Aorta (tissue), 5 donors: Measurements from ENCODE around the gene KCNMA1. TPM values are rescaled to one million over a fixed set of nuclear protein-coding genes. Genes with fewer than 3 reads are reported as not detected.

Source experiments
- ATAC-seq: fragments of 200-7000 bp; cut with Tn5 transposase; one replicate; pipeline ENCODE4 v1.9.1; 2022; ENCODE audit warnings: moderate library complexity; ENCODE audit not compliant: low FRiP score
- DNase-seq, 2 donors: peaks; one replicate each; pipeline ENCODE4 v3.0.0-alpha.2; 2020
- H3K27ac ChIP-seq, 2 donors: one replicate each; pipeline ENCODE4 v1.5.1; 2013; ENCODE audit warnings: low read length in 2 of 2, mild to moderate bottlenecking in 2 of 2, moderate library complexity in 2 of 2, control low read depth in 1 of 2, inconsistent platforms in 1 of 2, low read depth in 1 of 2
- H3K27me3 ChIP-seq, 2 donors: one replicate each; pipeline ENCODE4 v1.6.1; 2013; ENCODE audit warnings: control low read depth in 1 of 2, low read length in 1 of 2, mild to moderate bottlenecking in 1 of 2, moderate library complexity in 1 of 2; ENCODE audit not compliant: insufficient read depth in 2 of 2, control insufficient read depth in 1 of 2
- H3K36me3 ChIP-seq, 2 donors: one replicate each; pipeline ENCODE4 v1.6.1; 2013; ENCODE audit warnings: control low read depth in 1 of 2, low read length in 1 of 2, mild to moderate bottlenecking in 1 of 2; ENCODE audit not compliant: insufficient read depth in 2 of 2, control insufficient read depth in 1 of 2
- H3K4me1 ChIP-seq, 2 donors: one replicate each; pipeline ENCODE4 v1.6.1; 2013; ENCODE audit warnings: low read length in 2 of 2, control low read depth in 1 of 2, mild to moderate bottlenecking in 1 of 2, moderate library complexity in 1 of 2; ENCODE audit not compliant: insufficient read depth in 2 of 2, control insufficient read depth in 1 of 2
- H3K4me3 ChIP-seq, 2 donors: one replicate each; pipeline ENCODE4 v1.5.1; 2013; ENCODE audit warnings: low read length in 2 of 2, control low read depth in 1 of 2, mild to moderate bottlenecking in 1 of 2
- H3K9me3 ChIP-seq: one replicate; pipeline ENCODE4 v1.6.1; 2013; ENCODE audit warnings: mild to moderate bottlenecking, low read length; ENCODE audit not compliant: control insufficient read depth
- WGBS, 2 donors: extraction: QIAGEN DNeasy Blood & Tissue Kit; methylation state at CpG; one replicate each; pipeline ENCODE4 v1.1.7; 2013; 5-methylcytosine and 5-hydroxymethylcytosine counted together
- intact Hi-C, 2 donors: fragments of 100-400 bp; cut with DNase I; formaldehyde crosslinking; loops; one replicate each; pipeline versions ENCODE4 v1.14.2 to v1.15.0; 2022
- polyA plus RNA-seq, 2 donors: library from polyadenylated mRNA; stranded (reverse); fragments of 200-250 nt; gene quantifications; one replicate each; pipeline ENCODE4 v1.2.3, GENCODE V29; 2013
- total RNA-seq, 2 donors: library from RNA; stranded (reverse); fragmentation: NEBNext Ultra II Directional; extraction: Animal tissue kit (Norgen Biotek cat#: 25700); gene quantifications; one replicate each; pipeline ENCODE4 v1.2.1, GENCODE V29; 2021
- donor health status: healthy with polysubstance abuse.
- donor health status: Bipolar disorder and iron deficiency.
- donor health status: DM: no; HTN: no; CAD: no.
- donor health status: DM: no; HTN: no; CAD: no.
- donor health status: DM: yes; HTN: yes; CAD: no.

The KCNMA1 gene
- total and polyA plus RNA-seq, 4 donors = 36.8 to 163 (median 125) TPM

- no peak overlapping the region for H3K4me3 ChIP-seq
- no peaks in the 10 kb centered on the region for H3K27me3 ChIP-seq
- intact Hi-C loops = no loop called here
- 83 to 85% methylated on average over 10 of the region's 10 CpGs for WGBS, 2 donors
- no peaks in the 10 kb centered on the region for H3K4me1 ChIP-seq
- H3K9me3 ChIP-seq = no peaks in the 10 kb centered on the region
- ATAC-seq (no peak), DNase-seq (no peak)
- no peak overlapping the region for H3K27ac ChIP-seq
- H3K36me3 ChIP-seq = peaks cover 0 to 4% of the 10 kb centered on the region in 2 donors
Measured at GRCh38 chr10:76974017-76974691, 663.5 kb downstream of the KCNMA1 start.

GRCh38 chr10:76973091-76974016, 664.3 kb downstream of the KCNMA1 start:
- H3K4me3 ChIP-seq = no peak overlapping the region
- ATAC-seq = no peak
- no peaks in the 10 kb centered on the region for H3K9me3 ChIP-seq
- peaks cover 0 to 8% of the 10 kb centered on the region in 2 donors for H3K36me3 ChIP-seq
- H3K4me1 ChIP-seq = no peaks in the 10 kb centered on the region
- no peaks in the 10 kb centered on the region for H3K27me3 ChIP-seq
- 58 to 66% methylated on average over 10 of the region's 10 CpGs for WGBS, 2 donors
- intact Hi-C loops = no loop called here
- H3K27ac ChIP-seq = no peak overlapping the region
- DNase-seq = no peak

DNA sequence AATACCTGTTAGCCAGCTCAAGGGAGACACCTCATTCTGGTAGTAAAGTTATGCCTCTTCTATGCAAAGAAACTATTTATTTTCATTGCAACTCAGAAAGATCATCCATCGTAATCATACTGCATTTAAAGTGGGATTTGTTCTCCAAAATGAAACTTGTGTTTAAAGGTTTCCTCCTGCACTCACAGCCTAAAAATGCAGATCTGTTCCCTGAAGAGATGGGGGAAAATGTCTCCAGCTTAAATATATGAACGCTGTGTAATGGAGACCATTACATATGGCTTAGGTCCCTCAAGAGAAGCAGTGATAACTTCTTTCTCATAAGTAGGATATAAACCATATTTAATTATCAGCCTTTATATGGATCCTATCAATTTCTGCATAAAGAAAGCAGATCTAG, 665.1 kb downstream of the KCNMA1 start:
- 91% methylated on average over 2 of the region's 2 CpGs for WGBS, 2 donors

GRCh38 chr10:76971547-76972170, 665.9 kb downstream of the KCNMA1 start:
- ATAC-seq = no peak
- Histone ChIP-seq H3K4me3 (no peak overlapping the region), H3K27me3 (no peaks in the 10 kb centered on the region), H3K27ac (no peak overlapping the region), H3K36me3 (peaks cover 2 to 6% of the 10 kb centered on the region in 2 donors), H3K4me1 (no peaks in the 10 kb centered on the region), H3K9me3 (no peaks in the 10 kb centered on the region)
- no peak for DNase-seq
- WGBS, 2 donors = 94% methylated on average over 8 of the region's 8 CpGs
- intact Hi-C loops = no loop called here

More for the DNA sequence above, 665.1 kb downstream of the KCNMA1 start:
- Histone ChIP-seq H3K27me3 (no peaks in the 10 kb centered on the region), H3K4me1 (no peaks in the 10 kb centered on the region), H3K36me3 (peaks cover 1 to 6% of the 10 kb centered on the region in 2 donors), H3K27ac (no peak overlapping the region), H3K4me3 (no peak overlapping the region), H3K9me3 (no peaks in the 10 kb centered on the region)
- DNase-seq (no peak), ATAC-seq (no peak)
- intact Hi-C loops = no loop called here

DNA sequence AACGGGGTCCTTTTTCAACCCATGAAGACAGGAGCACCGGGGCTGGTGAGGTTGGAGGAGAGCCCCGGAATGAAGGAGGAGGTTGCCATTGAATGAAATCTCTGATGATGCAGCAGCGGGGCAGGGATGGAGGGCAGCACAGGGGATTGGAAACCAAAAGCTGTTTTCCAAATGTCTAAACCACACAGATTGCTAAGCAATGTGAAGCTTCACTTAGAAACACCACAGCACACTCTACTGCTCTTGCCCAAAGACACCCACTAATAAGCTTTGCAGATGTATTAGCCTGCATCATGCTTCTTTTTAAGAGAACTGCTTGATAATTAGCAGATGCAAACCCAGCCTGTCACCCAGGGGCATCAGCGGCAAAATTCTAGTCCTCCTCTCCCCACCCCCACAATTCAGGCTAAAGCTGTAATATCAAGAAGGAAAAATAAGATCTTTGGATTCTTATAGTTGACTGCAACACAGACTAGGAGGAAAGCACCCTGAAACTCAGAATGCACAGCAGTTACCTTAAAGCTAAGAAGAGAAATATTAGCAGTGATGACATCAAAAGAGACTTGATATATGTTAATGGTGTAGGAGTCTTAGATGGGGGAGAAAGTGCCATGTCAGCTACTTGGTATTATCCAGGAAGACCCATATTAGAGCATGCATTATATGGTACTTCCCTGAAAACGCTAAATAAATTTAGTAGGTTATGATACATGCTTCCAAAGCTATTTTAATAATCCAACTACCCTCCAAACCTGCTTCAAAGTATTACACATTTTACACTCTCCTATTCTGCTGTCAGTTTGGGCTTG, 666.7 kb downstream of the KCNMA1 start:
- Histone ChIP-seq H3K36me3 (peaks cover 2 to 6% of the 10 kb centered on the region in 2 donors), H3K4me1 (no peaks in the 10 kb centered on the region), H3K27ac (no peak overlapping the region), H3K27me3 (no peaks in the 10 kb centered on the region), H3K4me3 (no peak overlapping the region), H3K9me3 (no peaks in the 10 kb centered on the region)
- no peak for DNase-seq
- ATAC-seq = no peak
- 72 to 79% methylated on average over 6 of the region's 6 CpGs for WGBS, 2 donors
- intact Hi-C loops = no loop called here

- no peak for ATAC-seq
- H3K4me1 ChIP-seq = no peaks in the 10 kb centered on the region
Measured at GRCh38 chr10:76969366-76969948, 668.2 kb downstream of the KCNMA1 start.

GRCh38 chr10:76968483-76968882, 669.1 kb downstream of the KCNMA1 start:
- Histone ChIP-seq H3K27me3 (no peaks in the 10 kb centered on the region), H3K4me3 (no peak overlapping the region), H3K27ac (no peak overlapping the region), H3K4me1 (peaks cover 0 to 1% of the 10 kb centered on the region in 2 donors), H3K9me3 (no peaks in the 10 kb centered on the region), H3K36me3 (peaks cover 4 to 7% of the 10 kb centered on the region in 2 donors)
- DNase-seq (no peak), ATAC-seq (no peak)
- WGBS, 2 donors = 73 to 78% methylated on average over 2 of the region's 2 CpGs
- intact Hi-C loops = no loop called here

More at GRCh38 chr10:76969366-76969948, 668.2 kb downstream of the KCNMA1 start:
- H3K36me3 ChIP-seq = peaks cover 2 to 6% of the 10 kb centered on the region in 2 donors
- no peak for DNase-seq
- no peaks in the 10 kb centered on the region for H3K27me3 ChIP-seq
- H3K9me3 ChIP-seq = no peaks in the 10 kb centered on the region
- 81 to 83% methylated on average over 9 of the region's 9 CpGs for WGBS, 2 donors
- H3K27ac ChIP-seq = no peak overlapping the region
- H3K4me3 ChIP-seq = no peak overlapping the region
- intact Hi-C loops = no loop called here

GRCh38 chr10:76962851-76963250, 674.8 kb downstream of the KCNMA1 start:
- WGBS, 2 donors = 76 to 84% methylated on average over 4 of the region's 4 CpGs
- Histone ChIP-seq H3K36me3 (peaks cover 0 to 13% of the 10 kb centered on the region in 2 donors), H3K27me3 (no peaks in the 10 kb centered on the region), H3K4me1 (peaks cover 0 to 1% of the 10 kb centered on the region in 2 donors), H3K27ac (no peak overlapping the region), H3K4me3 (no peak overlapping the region), H3K9me3 (no peaks in the 10 kb centered on the region)
- ATAC-seq = no peak
- intact Hi-C loops = no loop called here
- no peak for DNase-seq
